PC-3 (cell line): ENCODE measurements around the gene IL23R. TPM values are rescaled to one million over a fixed set of nuclear protein-coding genes. Genes with fewer than 3 reads are reported as not detected.

Experiments
- ATAC-seq: fragments of 200-7000 bp; cut with Tn5 transposase; 2 replicates; pipeline ENCODE4 v1.9.1; 2020; ENCODE audit warnings: mild to moderate bottlenecking, moderate library complexity
- BruUV-seq: library from RNA; stranded (reverse); fragments of 400-500 nt; replicated peaks from 2 replicates; lab custom pipeline; 2021; lab: Mats Ljungman, UMichigan
- CTCF ChIA-PET: fragments of 300-600 bp; sonication (Branson Sonifier 250); formaldehyde crosslinking; loops from one replicate; lab custom pipeline; 2022; ENCODE audit warnings: antibody characterized with exemption; lab: Charles Lee
- POLR2A ChIA-PET: fragments of 300-600 bp; sonication (Branson Sonifier 250); formaldehyde crosslinking; loops from one replicate; lab custom pipeline; 2022; ENCODE audit warnings: antibody characterized with exemption; ENCODE audit not compliant: unreplicated experiment; lab: Charles Lee
- DNase-seq: peaks from one replicate; pipeline ENCODE4 v3.0.0-alpha.2; 2015
- H2AFZ ChIP-seq: fragments of 300-600 bp; sonication (generic); 2 replicates; pipeline ENCODE4 v1.6.0; 2016; ENCODE audit warnings: antibody characterized with exemption, low read length
- H3F3A ChIP-seq: fragments of 300-600 bp; sonication (generic); one replicate; pipeline ENCODE4 v1.6.0; 2017; ENCODE audit warnings: antibody characterized with exemption, low read length, control low read depth, mild to moderate bottlenecking; ENCODE audit not compliant: unreplicated experiment
- H3K27ac ChIP-seq: fragments of 300-600 bp; sonication (generic); 2 replicates; pipeline ENCODE4 v1.5.1; 2016; ENCODE audit warnings: mild to moderate bottlenecking, low read length
- H3K27me3 ChIP-seq: fragments of 300-600 bp; sonication (generic); 2 replicates; pipeline ENCODE4 v1.6.1; 2016; ENCODE audit warnings: low read length, mixed read lengths
- H3K36me3 ChIP-seq: fragments of 300-600 bp; sonication (generic); 2 replicates; pipeline ENCODE4 v1.6.1; 2016; ENCODE audit warnings: low read depth, mixed run types, low read length, mixed read lengths
- H3K4me1 ChIP-seq: fragments of 300-600 bp; sonication (generic); 2 replicates; pipeline ENCODE4 v1.5.1; 2016; ENCODE audit warnings: low read length; ENCODE audit not compliant: insufficient read depth
- H3K4me2 ChIP-seq: fragments of 300-600 bp; sonication (generic); 2 replicates; pipeline ENCODE4 v1.6.0; 2016; ENCODE audit warnings: low read length
- H3K4me3 ChIP-seq: fragments of 300-600 bp; sonication (generic); 2 replicates; pipeline ENCODE4 v1.5.1; 2016; ENCODE audit warnings: mild to moderate bottlenecking, low read length, mixed read lengths
- H3K79me2 ChIP-seq: fragments of 300-600 bp; sonication (generic); 2 replicates; pipeline ENCODE4 v1.6.1; 2017; ENCODE audit warnings: low read length, mixed read lengths
- H3K9ac ChIP-seq: fragments of 300-600 bp; sonication (generic); 2 replicates; pipeline ENCODE4 v1.6.0; 2016; ENCODE audit warnings: mild to moderate bottlenecking, low read length
- H3K9me2 ChIP-seq: fragments of 300-600 bp; sonication (generic); replicated peaks from 2 replicates; pipeline ENCODE4 v1.6.1; 2016; ENCODE audit warnings: mixed run types, low read length, mixed read lengths
- H3K9me3 ChIP-seq: fragments of 300-600 bp; sonication (generic); 2 replicates; pipeline ENCODE4 v1.6.1; 2016; ENCODE audit warnings: low read length, mixed read lengths
- H4K20me1 ChIP-seq: fragments of 300-600 bp; sonication (generic); 2 replicates; pipeline ENCODE4 v1.6.1; 2016; ENCODE audit warnings: low read length, mixed read lengths
- CTCF ChIP-seq: fragments of 300-600 bp; sonication (generic); conservative IDR thresholded peaks from 2 replicates; pipeline ENCODE4 v1.5.1; 2017; ENCODE audit warnings: antibody characterized with exemption, low read depth, mild to moderate bottlenecking, low read length
- EZH2 ChIP-seq: fragments of 300-600 bp; sonication (generic); IDR thresholded peaks from one replicate; pipeline ENCODE4 v1.6.1; 2017; ENCODE audit warnings: antibody characterized with exemption, mild to moderate bottlenecking, low read length; ENCODE audit not compliant: unreplicated experiment
- EZH2phosphoT487 ChIP-seq: fragments of 300-600 bp; sonication (generic); IDR thresholded peaks from 2 replicates; pipeline ENCODE4 v1.6.1; 2018; ENCODE audit warnings: mild to moderate bottlenecking, antibody characterized with exemption, low read length, borderline replicate concordance
- intact Hi-C: fragments of 100-400 bp; cut with micrococcal nuclease; formaldehyde crosslinking; loops from 2 replicates; pipeline ENCODE4 v1.9.0; 2023
- total RNA-seq: library from RNA; depleted of rRNA; stranded (reverse); fragments of >200 nt; gene quantifications from 2 replicates; pipeline ENCODE4 v1.2.3, GENCODE V29; 2014

The IL23R gene
- total RNA-seq, 1 experiment from 2014 or later: not detected

GRCh38 chr1:67269061-67269460, 102.8 kb downstream of the IL23R start:
- Histone ChIP-seq H3K4me2 (no peak overlapping the region), H3K36me3 (no peaks in the 10 kb centered on the region), H3K9ac (no peak overlapping the region), H3F3A (no peaks in the 10 kb centered on the region), H3K27me3 (no peaks in the 10 kb centered on the region), H3K4me3 (no peak overlapping the region), H3K4me1 (no peaks in the 10 kb centered on the region), H3K27ac (no peak overlapping the region), H2AFZ (no peak overlapping the region), H3K9me2 (no peaks in the 10 kb centered on the region), H4K20me1 (no peaks in the 10 kb centered on the region), H3K79me2 (no peaks in the 10 kb centered on the region), H3K9me3 (no peaks in the 10 kb centered on the region)
- BruUV-seq: no TSS peak
- TF ChIP-seq CTCF (no peak), EZH2phosphoT487 (no peak), EZH2 (no peak)
- ChIA-PET POLR2A (no interaction called here), CTCF (no interaction called here)
- no peak for DNase-seq
- no peak for ATAC-seq
- intact Hi-C loops: no loop called here

- BruUV-seq: no TSS peak
- no peaks in the 10 kb centered on the region for H4K20me1 ChIP-seq
- H3K27me3 ChIP-seq: no peaks in the 10 kb centered on the region
- H3K9me3 ChIP-seq: no peaks in the 10 kb centered on the region
- H3K9me2 ChIP-seq: no peaks in the 10 kb centered on the region
- intact Hi-C loops: no loop called here
- H3K4me3 ChIP-seq: no peak overlapping the region
- DNase-seq (no peak), ATAC-seq (no peak)
- no peaks in the 10 kb centered on the region for H3K79me2 ChIP-seq
- no peak overlapping the region for H2AFZ ChIP-seq
- ChIA-PET CTCF (no interaction called here), POLR2A (no interaction called here)
- no peak overlapping the region for H3K4me2 ChIP-seq
- H3K27ac ChIP-seq: no peak overlapping the region
- TF ChIP-seq EZH2phosphoT487: no peak
- TF ChIP-seq CTCF: no peak
- TF ChIP-seq EZH2: no peak
- H3K36me3 ChIP-seq: no peaks in the 10 kb centered on the region
- H3K4me1 ChIP-seq: no peaks in the 10 kb centered on the region
- no peak overlapping the region for H3K9ac ChIP-seq
- no peaks in the 10 kb centered on the region for H3F3A ChIP-seq
Observed at GRCh38 chr1:67270541-67270940, 104.3 kb downstream of the IL23R start.

- no peaks in the 10 kb centered on the region for H3F3A ChIP-seq
- no peaks in the 10 kb centered on the region for H3K79me2 ChIP-seq
- no peak overlapping the region for H3K27ac ChIP-seq
- intact Hi-C loops: no loop called here
- H3K4me1 ChIP-seq: no peaks in the 10 kb centered on the region
- no peak overlapping the region for H3K4me2 ChIP-seq
- no peak overlapping the region for H3K4me3 ChIP-seq
- no peaks in the 10 kb centered on the region for H3K36me3 ChIP-seq
- ChIA-PET CTCF (no interaction called here), POLR2A (no interaction called here)
- DNase-seq: no peak
- no peaks in the 10 kb centered on the region for H3K9me3 ChIP-seq
- no peak overlapping the region for H2AFZ ChIP-seq
- H4K20me1 ChIP-seq: no peaks in the 10 kb centered on the region
- H3K9me2 ChIP-seq: no peaks in the 10 kb centered on the region
- TF ChIP-seq EZH2: no peak
- TF ChIP-seq CTCF: no peak
- no peak for TF ChIP-seq EZH2phosphoT487
- ATAC-seq: no peak
- no peak overlapping the region for H3K9ac ChIP-seq
- no peaks in the 10 kb centered on the region for H3K27me3 ChIP-seq
- BruUV-seq: no TSS peak
Observed at GRCh38 chr1:67273591-67273990, 107.3 kb downstream of the IL23R start.
